ENCODE data around the gene LUC7L2.
"Not testable (repeated sequence)": the region's sequence is repeated elsewhere in the genome, so short reads cannot be mapped to it uniquely, and the experiment has no call there.

Gene LUC7L2, protein sequence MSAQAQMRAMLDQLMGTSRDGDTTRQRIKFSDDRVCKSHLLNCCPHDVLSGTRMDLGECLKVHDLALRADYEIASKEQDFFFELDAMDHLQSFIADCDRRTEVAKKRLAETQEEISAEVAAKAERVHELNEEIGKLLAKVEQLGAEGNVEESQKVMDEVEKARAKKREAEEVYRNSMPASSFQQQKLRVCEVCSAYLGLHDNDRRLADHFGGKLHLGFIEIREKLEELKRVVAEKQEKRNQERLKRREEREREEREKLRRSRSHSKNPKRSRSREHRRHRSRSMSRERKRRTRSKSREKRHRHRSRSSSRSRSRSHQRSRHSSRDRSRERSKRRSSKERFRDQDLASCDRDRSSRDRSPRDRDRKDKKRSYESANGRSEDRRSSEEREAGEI
- total RNA-seq: 6.4 to 33.3 (median 19.2) reads per million in 18 experiments

DNA sequence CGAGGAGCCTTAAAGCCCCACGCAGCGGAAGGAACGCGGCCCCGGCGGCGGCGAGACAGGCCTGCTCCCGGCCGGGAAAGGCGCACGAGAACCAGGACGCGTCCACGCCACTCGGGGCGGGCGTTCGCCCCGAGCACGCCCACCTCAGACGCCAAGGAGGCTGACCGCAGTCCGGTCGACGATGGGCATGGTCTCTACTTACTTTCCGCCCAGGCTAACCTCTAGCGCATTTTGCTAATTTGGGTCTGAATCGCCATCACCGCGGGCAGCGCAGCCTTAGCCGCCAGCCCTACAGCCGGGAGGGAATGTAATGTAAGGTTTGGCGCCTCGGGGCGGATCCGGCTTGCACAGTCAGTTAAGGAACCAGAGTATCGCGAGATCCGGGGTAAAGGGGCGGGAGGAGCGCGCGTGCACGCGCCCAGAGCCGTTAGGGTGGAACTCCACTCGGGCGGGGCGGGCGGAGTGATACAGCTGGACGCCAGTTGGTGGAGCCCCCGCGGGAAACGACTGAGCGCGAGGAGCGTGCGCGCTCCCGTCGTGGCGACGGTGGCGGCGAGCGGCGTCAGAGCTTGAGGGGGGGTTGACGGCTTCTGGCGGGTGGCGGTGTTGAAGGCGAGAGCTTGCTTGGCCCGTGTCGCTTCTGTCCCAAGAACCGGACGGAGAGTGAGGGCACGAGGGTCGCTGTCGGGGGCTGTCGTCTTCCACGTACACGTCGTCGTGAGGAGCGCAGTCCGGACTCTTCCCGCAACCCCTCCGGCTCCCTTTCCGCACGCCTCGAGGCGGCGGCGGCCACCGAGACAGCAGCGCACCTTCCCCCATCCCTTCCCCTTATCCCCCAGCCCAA lies at the start of gene LUC7L2:
TSS of gene LUC7L2 (plus strand) at position 529 of the 844 bp plus-strand sequence. CDS start 368 bp downstream, outside the sequence.
- peak; percentile 99 to 100 for DNase-seq

DNA sequence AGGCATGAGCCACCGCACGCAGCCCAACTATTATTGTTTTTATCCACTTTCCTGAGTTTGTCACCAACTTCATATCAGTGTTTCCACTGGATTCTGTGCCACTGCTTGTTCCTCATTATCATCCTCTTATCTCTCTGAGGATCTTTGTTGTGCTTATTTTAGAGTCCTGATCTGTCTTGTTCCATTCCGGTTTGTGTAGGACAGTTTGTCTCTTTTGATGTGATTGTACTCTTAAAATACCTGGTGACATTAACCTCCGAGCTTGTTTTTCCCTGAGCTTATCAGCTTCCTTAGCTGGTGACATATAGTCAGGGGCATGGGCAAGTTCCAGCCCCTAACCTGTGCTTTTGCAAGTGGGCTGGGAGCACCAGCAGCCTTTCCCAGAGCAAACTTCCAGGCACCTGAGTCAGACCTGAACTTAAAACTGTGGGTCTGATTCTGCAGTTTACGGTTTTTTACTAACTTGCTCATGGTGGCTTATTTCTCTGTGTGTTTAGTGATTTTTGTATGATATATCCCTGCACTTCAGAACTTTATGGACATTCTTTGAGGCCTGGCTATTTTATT lies 41.7 kb upstream of the LUC7L2 start:
- no peak for DNase-seq

DNA sequence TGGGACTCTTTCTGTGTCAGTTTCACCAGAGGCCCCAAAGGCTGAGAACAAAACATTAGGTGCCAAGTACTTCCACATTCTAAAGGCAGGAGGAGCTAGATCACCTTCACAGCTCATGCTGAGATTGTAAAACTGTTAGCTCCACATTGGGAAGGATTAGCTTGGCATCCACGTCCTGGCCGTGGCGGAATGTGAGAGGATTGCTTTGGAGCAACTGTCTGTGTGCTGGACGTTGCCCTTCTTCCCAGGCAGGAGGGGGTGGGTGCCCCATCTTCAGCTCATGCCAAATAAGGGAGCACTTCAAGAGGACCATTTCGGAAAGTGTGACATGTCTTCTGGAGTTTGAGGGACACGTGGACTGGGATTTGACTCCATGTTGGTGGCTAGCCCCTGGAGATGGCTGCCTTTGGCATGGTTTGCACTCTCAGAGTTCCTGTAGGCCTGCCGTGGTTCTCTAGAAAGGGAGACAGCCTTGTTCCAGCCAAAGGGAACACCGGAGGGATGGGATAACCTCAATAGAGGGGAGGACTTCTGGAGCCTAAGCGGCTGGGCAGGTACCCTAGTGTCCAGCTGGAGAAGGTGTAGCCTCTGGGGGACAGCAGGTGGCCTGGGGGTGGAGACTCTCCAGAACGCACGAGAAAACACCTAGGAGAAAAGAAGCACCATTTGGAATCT lies 38.5 kb upstream of the LUC7L2 start:
- peak in 1 of 2 donors; percentile 16 for DNase-seq

DNA sequence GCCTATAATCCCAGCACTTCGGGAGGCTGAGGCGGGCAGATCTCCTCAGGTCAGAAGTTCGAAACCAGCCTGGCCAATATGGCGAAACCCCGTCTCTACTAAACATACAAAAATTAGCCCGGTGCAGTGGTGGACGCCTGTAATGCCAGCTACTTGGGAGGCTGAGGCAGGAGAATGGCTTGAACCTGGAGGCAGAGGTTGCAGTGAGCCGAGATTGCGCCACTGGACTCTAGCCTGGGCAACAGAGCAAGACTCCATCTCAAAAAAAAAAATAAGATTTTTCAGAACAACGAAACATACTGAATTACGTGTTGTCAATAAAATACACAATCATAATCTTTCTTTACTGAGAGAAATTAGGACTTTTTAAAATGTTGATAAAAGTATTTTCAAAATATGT lies 35.0 kb upstream of the LUC7L2 start:
- not testable (repeated sequence) for DNase-seq

DNA sequence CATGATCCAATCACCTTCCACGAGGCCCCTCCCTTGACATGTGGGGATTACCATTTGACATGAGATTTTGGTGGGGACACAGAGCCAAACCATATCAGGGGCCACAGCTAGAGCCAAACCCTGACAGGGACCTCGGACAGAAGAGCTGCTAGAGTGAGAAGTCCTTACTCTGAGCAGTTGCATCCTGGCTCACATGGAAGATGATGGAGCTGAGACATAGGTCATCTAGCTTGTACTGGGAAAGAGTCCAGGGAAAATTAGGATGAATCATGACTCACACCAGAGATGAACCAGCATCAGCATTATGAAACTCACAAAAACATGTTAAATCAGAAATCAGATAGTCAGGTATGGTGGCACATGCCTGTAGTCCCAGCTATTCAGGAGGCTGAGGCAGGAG lies 31.3 kb upstream of the LUC7L2 start:
- no peak for DNase-seq

DNA sequence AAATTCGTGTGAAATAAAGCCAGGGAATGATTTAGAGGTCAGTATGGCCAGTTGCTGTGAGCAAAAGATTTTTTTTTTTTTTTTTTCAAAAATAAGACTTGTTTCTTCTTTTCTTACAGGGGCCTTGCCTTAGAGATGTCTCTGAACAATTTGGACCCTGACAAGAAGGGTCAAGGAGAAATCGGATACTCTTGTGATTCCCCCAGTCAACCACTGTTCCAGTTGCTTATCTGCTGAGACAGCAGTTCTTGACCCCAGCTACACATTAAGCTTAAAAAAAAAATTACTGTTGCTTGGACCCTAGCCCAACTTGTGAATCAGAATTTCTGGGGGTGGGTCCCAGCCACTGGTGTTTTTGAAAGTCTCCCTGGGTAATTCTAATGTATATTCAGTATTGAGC lies 30.6 kb upstream of the LUC7L2 start:
- DNase-seq: no peak

DNA sequence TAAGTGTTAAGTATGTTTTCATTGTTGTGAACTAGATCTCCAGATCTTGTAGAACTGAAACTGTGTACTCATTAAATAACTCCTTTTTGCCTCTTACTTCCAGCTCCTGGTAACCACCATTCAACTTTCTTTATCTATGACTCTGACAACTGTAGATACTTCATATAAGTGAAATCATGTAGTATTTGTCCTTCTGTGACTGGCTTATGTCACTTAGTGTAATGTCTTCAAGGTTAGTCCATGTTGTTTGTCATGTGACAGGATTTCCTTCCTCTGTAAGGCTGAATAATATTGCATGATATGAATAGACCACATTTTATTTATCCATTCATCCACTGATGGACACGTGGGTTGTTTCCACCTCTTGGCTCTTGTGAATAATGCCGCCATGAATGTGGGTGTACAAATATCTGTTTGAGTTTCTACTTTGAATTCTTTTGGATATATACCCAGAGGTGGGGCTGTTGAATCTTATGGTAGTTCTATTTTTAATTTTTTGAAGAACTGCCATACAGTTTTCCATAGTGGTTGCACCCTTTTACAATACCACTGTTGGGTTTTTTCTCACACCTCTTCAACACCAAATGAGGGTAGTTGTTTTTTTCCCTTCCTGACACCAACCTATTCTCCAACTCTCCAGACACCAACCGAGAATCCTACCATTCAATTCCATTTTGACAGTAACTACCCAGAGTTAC lies 29.2 kb upstream of the LUC7L2 start:
- peak in 1 of 2 donors; percentile 11 for DNase-seq

DNA sequence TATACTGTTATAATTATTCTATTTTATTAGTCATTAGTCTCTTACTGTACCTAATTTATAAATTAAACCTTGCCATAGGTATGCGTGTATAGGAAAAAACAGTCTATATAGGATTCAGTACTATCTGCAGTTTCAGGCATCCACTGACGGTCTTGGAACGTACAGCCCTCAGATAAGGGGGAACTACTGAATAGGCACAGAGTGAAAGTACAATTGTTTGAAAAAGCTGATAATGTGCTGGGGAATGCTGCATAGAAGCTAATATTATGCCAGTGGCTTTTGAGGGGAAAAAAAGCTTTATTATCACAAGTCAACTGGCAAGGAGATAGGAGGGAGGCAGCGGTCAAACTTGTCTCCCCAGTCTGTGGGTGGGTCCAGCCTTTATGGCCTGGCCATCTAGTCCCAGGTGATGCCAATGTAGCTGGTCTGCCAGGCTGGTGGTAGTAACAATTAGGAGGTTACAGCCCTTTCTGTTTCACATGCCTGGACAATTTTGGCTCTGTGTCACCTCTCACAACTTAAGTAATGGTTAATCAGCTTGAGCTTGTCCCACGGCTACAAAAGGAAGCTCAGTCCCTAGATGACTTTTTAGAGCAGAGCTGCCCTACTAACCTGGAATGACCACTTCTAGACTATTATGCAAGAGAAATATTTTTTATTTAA lies 26.9 kb upstream of the LUC7L2 start:
- DNase-seq: no peak

DNA sequence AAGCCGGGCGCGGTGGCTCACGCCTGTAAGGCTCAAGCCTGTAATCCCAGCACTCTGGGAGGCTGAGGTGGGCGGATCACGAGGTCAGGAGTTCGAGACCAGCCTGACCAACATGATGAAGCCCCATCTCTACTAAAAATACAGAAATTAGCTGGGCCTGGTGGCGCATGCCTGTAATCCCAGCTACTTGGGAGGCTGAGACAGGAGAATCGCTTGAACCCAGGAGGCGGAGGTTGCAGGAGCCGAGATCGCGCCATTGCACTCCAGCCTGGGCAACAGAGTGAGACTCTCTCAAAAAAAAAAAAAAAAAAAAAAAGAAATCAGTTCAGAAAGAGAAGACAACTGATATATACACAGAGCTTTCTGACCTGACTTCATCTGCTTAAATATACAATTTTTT lies 26.3 kb upstream of the LUC7L2 start:
- not testable (repeated sequence) for DNase-seq

DNA sequence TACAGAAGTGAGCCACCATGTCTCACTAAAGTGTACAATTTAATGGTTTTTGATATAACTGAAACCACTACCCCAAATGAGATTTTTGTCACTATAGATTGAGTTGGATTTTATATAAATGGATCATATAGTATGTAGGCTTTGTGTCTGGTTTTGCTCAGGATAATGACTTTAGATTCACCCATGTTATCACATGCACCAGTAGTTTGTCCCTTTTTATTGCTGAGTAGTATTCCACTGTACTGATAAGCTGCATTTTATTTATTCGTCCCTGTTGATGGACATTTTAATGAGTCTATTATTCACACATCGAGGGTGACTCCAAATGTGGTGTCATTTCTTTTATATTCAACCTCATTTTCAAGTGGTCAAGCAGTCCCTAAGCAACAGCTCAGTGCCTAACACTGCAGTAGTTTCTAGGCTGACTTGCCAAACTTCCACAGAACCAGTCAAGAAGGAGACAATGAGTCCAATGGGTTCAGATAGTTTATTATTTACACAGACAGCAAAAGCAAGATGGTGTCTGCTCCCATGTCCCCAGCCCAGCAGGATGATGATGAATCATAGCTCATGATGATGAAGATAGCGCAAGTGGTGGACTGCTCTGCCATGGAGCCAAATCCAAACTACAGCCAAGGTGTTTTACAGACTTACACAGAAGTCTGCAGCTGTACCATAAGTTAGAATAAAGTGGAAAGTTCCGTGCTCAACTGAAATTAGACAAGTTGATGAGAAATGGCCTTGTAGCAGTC lies 25.1 kb upstream of the LUC7L2 start:
- no peak for DNase-seq

DNA sequence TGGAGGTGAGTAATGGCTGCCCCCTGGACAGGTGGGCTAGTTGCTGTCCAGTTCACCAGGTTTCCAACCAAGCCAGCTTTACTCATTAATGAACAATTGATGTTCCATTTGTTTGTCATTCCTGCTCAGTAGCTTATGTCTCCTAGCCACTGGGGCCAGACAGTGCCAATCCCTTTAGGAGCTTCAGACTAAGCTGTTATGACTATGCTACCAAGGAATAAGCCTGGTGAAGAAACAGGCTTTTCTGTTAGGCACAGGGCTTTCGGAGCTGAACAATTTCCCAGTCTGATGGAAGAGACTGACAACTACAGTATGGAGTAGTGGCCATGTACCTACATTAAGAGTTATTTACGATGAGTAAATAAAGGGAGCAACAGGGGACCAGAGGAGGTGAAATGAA lies 20.7 kb upstream of the LUC7L2 start:
- no peak for DNase-seq

DNA sequence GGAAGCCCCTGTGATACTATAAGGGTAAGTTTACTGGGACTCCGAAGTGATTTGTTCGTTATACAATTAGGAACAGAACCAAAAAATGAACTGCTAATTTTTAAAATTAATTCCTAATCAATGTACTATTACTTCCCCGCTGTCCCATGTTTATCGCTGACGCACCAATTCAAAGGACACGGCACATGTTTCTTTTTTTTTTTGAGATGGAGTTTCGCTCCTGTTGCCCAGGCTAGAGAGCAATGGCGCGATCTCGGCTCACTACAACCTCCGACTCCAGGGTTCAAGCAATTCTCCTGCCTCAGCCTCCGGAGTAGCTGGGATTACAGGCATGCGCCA lies 20.0 kb upstream of the LUC7L2 start:
- DNase-seq: no peak

DNA sequence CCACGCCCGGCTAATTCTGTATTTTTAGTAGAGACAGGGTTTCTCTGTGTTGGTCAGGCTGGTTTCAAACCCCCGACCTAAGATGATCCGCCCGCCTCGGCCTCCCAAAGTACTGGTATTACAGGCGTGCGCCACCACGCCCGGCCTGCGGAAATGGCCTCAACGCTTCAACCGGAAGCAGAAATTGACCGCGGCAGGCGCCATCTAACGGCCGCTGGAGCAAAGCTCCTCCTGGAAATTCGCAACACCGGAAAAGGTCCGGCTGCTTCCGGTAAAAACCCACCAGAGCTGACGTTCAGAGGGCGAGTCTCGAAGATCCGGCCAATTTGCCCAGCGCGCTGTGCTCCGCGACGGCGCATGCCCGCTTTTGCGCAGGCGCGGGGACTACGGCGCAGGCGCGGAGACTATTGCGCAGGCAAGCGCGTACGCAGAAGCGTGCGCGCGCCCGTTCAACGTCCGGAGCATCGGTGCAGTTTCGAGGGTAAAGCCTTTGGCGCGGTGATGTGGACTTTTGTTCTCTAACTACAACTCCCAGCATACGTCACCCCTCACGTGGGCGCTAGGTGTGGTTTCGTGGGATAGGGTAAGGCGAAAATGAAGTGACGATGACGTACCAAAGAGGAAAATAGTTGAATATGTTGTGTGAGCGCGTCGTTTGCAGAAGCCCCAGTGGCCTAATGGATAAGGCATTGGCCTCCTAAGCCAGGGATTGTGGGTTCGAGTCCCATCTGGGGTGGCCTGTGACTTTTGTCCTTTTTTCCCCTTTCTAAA lies 19.5 kb upstream of the LUC7L2 start:
- peak; percentile 99 to 100 for DNase-seq

DNA sequence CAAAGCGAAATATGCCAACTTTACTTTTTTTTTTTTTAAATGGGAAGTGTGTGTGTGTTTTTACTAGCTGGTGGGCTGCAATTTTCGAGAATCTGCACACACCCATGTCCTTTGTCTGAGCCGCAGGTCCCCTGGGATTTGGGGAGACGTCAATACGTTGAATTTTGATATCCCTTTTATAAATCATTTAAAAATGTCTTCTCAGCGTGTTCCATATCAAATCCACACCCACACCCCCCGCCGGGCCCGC lies 19.0 kb upstream of the LUC7L2 start:
- no peak for DNase-seq

DNA sequence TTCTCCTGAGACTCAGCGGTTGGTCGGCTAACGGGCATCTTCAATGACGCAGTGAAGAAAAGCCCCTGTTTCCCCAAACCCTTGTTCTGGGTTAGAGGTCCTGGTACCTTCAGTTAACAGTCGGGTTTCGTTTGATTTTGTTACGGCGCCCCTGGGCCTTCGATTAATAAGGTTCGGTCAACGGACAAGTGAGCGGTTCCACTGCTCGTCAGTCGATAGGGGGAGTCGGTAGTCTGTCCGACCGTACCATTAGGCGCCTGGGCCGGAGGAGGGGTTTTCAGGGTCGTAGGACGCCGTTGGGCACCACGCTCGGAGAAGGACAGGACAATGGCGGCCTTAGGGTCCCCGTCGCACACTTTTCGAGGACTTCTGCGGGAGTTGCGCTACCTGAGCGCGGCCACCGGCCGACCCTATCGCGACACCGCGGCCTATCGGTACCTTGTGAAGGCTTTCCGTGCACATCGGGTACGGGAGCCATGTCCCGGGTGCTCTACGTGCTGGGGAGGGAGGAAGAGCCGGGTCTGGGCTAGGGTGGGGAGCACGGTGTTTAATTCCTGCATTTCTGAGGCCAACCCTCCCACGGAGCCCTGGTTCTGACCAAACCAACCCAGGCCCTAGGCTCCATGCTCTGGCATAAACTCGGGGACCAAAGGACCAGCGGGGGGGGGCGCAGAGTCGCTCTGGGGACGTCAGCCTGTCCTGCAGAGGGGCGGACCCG lies 18.5 kb upstream of the LUC7L2 start, which contains the start of gene FMC1:
TSS of gene FMC1 (plus strand) at position 280 of the 718 bp plus-strand sequence. CDS start at position 328, 48 bp downstream.
- DNase-seq: peak; percentile 90 to 93

DNA sequence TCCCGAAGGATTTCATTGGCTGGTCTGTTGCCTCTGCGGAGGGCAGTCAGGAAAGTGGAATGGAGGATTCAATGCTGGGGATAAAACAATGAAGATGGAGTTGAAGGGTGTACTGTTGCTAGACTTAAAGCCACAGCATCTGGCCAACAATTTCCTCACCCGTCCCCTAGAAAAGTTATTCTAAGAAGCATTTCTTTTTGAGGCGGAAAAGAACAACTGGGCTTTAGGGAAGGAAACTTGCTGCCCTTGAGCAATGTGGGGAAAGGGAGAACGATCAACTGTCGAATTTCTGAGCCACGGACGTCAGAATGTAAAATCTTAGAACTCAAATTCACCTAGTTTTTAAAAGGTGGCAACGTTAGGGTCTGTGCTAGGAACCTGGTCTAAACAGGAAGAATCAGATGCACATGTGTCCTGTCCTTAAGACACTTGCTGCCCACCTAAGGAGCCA lies 17.9 kb upstream of the LUC7L2 start:
- no peak for DNase-seq

DNA sequence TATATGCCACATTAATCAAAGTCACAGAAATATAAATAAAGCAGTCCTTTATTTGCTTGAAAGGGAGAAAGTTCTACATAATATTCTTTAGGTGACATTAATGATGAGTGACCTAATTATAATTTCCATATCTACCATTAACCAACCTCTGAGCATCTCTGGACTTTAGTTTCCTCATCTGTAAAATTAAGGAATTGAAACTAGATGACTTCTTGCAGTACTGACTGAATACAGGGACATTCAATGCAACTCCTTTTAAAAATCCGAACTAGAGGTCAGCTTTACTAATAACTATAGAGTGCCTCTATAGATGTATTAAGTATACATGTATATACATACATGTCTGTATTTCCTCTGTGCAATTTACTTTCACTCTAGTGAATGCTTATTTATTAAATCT lies 14.7 kb upstream of the LUC7L2 start:
- DNase-seq: peak; percentile 26 to 78

DNA sequence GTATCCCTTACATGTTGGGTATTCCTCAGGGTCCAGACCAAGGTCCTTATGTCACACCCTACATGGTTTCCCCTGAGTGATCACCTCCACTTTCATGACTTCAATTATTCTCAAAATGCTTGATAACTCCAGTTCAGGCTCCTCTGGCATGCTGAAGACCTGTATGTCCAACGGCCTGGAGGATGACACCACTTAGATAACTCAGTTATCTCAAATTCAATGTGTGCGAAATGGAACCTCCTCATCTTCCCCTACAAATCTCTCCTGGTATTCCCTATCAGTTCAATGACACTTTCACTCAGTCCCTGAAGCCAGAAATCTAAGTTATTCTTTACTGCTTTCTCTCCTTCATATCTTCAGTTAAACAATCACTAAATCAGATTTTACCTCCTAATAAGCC lies 8.7 kb upstream of the LUC7L2 start:
- no peak for DNase-seq

DNA sequence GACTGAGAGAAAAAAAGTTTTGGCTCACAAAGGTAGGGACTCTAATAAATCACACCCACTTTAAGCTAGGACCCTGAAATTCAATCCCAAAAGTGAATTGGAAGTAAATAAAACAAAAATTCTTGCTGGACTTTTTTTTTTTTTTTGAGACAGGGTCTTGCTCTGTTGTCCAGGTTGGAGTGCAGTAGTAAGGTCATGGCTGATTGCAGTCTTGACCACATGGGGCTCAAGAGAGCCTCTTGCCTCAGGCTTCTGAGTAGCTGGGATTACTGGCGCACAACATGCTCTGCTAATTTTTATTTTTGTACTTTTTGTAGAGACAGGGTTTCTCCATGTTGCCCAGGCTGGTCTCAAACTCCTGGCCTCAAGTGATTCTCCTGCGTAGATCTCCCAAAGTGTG lies 5.0 kb upstream of the LUC7L2 start:
- no peak for DNase-seq

DNA sequence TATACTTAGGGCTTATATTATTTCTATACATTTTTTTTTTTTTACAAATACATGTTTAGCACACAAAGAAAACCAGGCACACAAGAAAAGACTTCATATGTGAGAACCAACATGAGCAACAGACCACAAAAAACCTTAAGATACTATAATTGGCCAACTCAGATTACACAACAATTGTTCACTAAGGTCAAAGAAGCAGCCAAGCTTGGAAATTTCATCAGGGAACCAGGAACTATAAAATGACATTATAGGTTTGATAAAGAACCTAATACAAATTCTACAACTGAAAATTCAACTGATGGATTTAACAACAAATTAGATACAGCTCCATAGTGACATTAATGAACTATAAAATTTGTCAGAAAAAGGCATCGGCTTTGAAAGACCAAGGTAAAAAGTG lies 4.4 kb upstream of the LUC7L2 start:
- peak; percentile 65 to 90 for DNase-seq

Measured in inflammatory macrophage (primary cell).